Fibroblast of pulmonary artery (primary cell): ENCODE measurements around the gene BTG4.

ENCODE experiments used
- DNase-seq: peaks from one replicate; pipeline ENCODE4 v3.0.0-alpha.2; 2010; ENCODE audit warnings: low read depth
- H3K4me3 ChIP-seq: replicated peaks from 2 replicates; pipeline ENCODE4 v1.5.1; 2011; ENCODE audit warnings: low read depth, mild to moderate bottlenecking, control low read depth, low read length, moderate library complexity
- TF ChIP-seq, protein P1 (sequence below): IDR thresholded peaks from 2 replicates; pipeline ENCODE4 v1.5.1; 2011; ENCODE audit warnings: mild to moderate bottlenecking, control low read depth, low read length, inconsistent platforms; ENCODE audit errors: missing control alignments

Gene BTG4

DNA sequence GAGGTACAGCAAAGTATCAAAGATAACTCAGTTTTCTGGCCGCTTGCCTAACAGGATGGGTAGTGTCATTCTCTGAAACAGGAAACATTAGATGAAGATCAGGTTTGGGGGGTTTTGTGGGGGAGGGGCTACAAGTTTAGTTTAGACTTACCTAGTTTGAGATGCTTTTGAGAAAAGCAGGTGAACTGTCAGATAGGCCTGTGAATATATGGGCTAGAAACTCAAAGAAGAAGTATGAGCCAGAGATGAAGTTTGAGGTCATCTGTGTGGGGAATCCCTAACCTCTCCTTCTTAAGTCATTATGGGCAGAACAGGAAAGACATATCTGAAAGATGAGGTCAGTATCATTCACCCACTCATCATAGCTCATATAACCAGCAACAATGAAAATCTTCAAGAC, 14.3 kb upstream of the BTG4 start:
- peak; percentile 60 for DNase-seq
- TF ChIP-seq, protein P1, sequence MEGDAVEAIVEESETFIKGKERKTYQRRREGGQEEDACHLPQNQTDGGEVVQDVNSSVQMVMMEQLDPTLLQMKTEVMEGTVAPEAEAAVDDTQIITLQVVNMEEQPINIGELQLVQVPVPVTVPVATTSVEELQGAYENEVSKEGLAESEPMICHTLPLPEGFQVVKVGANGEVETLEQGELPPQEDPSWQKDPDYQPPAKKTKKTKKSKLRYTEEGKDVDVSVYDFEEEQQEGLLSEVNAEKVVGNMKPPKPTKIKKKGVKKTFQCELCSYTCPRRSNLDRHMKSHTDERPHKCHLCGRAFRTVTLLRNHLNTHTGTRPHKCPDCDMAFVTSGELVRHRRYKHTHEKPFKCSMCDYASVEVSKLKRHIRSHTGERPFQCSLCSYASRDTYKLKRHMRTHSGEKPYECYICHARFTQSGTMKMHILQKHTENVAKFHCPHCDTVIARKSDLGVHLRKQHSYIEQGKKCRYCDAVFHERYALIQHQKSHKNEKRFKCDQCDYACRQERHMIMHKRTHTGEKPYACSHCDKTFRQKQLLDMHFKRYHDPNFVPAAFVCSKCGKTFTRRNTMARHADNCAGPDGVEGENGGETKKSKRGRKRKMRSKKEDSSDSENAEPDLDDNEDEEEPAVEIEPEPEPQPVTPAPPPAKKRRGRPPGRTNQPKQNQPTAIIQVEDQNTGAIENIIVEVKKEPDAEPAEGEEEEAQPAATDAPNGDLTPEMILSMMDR, result no peak
- no peak overlapping the region for H3K4me3 ChIP-seq

DNA sequence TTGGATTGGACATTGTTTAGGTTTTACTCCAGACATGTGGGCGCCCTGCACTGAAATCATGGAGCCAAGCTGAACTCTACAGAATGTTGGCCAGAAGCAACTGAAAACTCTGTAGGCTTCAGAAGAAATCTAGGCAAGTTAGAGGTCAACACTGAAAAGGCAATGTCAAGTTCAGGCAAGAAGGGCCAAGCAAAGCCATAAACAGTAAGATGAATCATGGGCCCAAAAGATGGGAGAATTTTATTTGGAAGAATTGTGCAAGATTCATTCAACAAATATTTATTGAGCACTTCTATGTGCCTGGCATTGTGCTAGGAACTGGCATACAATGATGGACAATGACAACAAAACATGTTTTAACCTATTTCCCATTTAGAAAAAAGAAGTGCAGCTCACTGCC, 13.3 kb upstream of the BTG4 start:
- H3K4me3 ChIP-seq, result no peak overlapping the region
- DNase-seq, result no peak
- TF ChIP-seq, protein P1, result no peak

DNA sequence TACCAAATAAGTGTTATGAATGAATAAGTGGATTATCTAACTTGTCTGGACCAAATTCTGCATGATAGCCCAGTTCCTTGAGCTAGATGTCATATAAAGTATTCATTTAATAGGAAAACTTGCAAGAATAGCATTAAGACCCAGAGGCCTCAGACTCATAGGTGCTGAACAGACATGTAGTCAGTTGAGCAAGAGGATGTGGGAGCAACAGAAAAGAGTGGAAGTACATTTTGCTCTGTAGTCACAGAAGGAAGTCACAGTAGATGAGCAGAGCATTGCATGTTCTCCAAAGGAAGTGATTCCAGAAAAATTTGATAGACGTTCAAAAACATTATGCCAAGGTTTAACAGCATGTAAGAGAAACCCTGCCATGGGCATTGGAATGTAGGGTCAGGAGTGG, 11.9 kb upstream of the BTG4 start:
- DNase-seq, result no peak
- TF ChIP-seq, protein P1, result no peak
- H3K4me3 ChIP-seq, result no peak overlapping the region

DNA sequence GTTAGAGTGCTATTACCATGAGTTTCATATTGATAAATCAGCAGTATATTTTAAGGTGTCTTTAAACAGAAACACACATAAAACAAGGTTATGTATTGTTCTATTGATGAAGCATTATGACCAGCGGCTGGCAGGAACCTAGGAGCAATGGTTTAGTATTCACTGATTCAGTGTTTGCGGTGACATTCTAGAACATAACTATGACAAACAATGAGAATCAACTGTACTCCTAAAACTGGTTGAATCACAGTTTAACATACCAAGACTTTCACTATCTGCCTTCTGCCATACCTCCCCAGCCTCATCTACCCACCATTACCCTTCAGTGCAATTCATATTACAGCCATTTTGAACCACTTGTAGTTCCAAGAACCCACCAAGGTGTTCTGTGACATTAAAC, 11.2 kb upstream of the BTG4 start:
- no peak overlapping the region for H3K4me3 ChIP-seq
- TF ChIP-seq, protein P1, result no peak
- DNase-seq, result no peak

DNA sequence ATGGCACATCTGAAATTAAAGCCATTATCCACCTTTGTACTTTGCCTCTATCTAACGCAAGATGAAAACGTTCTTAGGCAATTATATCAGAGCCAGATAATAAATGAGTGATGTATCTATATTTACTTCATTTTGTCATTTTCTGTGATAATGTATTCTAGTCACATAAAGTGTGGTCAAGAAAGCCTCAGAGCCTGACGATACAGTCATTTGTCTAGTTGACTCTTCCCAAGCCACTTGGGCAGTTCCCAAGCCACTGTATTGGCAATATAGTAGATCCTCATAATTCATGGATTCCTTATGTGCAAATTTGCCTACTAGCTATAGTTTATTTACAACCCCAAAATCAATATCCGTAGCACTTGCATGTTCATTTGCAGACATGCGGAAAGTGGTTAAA, 10.2 kb upstream of the BTG4 start:
- no peak overlapping the region for H3K4me3 ChIP-seq
- no peak for DNase-seq
- TF ChIP-seq, protein P1, result no peak

DNA sequence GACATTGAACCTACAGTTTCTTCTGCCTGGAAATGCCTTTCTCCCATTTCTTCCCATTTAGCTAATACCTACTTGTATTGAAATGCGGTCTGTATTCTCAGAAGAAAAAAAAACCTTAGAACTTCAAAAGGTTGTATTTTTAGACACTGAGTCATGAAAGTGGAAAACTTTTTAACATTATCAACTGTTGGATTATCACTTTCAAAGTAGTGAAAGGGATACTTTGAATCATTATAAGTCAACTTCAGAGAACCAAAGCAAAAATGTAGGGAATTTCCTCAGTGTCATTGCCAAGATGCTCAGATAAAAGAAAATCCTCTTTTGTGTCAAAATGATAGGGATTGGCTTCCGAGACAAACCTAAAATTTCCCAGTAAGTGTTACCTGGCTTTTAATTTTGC, 8.9 kb upstream of the BTG4 start:
- H3K4me3 ChIP-seq, result no peak overlapping the region
- no peak for DNase-seq
- TF ChIP-seq, protein P1, result no peak

DNA sequence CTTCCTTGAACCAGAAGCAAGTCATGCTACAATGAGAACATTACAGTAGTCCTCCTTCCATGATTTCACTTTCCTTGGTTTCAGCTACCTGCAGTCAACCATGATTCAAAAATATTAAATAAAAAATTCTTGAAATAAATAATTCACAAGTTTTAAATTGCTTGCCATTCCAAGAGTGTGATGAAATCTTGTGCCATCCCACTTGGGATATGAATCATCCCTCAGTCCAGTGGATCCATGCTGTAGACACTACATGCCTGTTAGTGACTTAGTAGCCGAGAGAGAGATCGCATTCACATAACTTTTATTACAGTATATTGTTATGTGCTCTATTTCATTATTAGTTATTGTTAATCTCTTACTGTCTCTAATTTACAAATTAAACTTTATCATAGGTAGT, 8.4 kb upstream of the BTG4 start:
- TF ChIP-seq, protein P1, result no peak
- H3K4me3 ChIP-seq, result no peak overlapping the region
- peak; percentile 40 for DNase-seq
